K562 (cell line): ENCODE measurements around the gene CMPK1. TPM values are rescaled to one million over a fixed set of nuclear protein-coding genes. Genes with fewer than 3 reads are reported as not detected.

Experiments used
- ELF1 ChIP-seq: fragments of 200-800 bp; sonication (Bioruptor generic); IDR thresholded peaks from 2 replicates; pipeline ENCODE4 v1.6.1; 2016; ENCODE audit warnings: missing genetic modification characterization, missing compliant biosample characterization
- ETV1 ChIP-seq: fragments of 450-650 bp; conservative IDR thresholded peaks from 2 replicates; pipeline ENCODE4 v1.6.1; 2016; ENCODE audit warnings: missing genetic modification characterization, control low read depth, low read depth, missing compliant biosample characterization
- GTF2F1 ChIP-seq: IDR thresholded peaks from 2 replicates; pipeline ENCODE4 v1.6.1; 2011; ENCODE audit warnings: low read depth, low read length, improper control_type of control experiment
- MCM2 ChIP-seq: fragments of 450-650 bp; IDR thresholded peaks from 2 replicates; pipeline ENCODE4 v1.6.1; 2017; ENCODE audit warnings: low read depth, mild to moderate bottlenecking
- MCM3 ChIP-seq: fragments of 450-650 bp; IDR thresholded peaks from 2 replicates; pipeline ENCODE4 v1.6.1; 2016
- RFX5 ChIP-seq: IDR thresholded peaks from 2 replicates; pipeline ENCODE4 v1.6.1; 2011; ENCODE audit warnings: low read depth, mild to moderate bottlenecking, improper control_type of control experiment, low read length
- RFX7 ChIP-seq: fragments of 250-450 bp; sonication (Bioruptor Pico); IDR thresholded peaks from 2 replicates; pipeline ENCODE4 v1.5.1; 2021; ENCODE audit warnings: mild to moderate bottlenecking
- SETDB1 ChIP-seq: IDR thresholded peaks from one replicate; pipeline ENCODE4 v1.6.1; 2012; ENCODE audit warnings: low read length, control low read depth, inconsistent platforms
- SLC30A9 ChIP-seq: fragments of 250-450 bp; sonication (Bioruptor Pico); IDR thresholded peaks from 2 replicates; pipeline ENCODE4 v1.8.0; 2022; ENCODE audit warnings: mild to moderate bottlenecking, moderate library complexity
- SRSF1 ChIP-seq: fragments of 200-400 bp; formaldehyde crosslinking; IDR thresholded peaks from 2 replicates; pipeline ENCODE4 v1.6.1; 2017; ENCODE audit warnings: mild to moderate bottlenecking, low read depth, low read length, moderate library complexity
- XRCC5 ChIP-seq: fragments of 200-400 bp; formaldehyde crosslinking; IDR thresholded peaks from 2 replicates; pipeline ENCODE4 v1.6.1; 2017; ENCODE audit warnings: low read depth, mild to moderate bottlenecking, low read length
- ZNF239 ChIP-seq: fragments of 250-450 bp; sonication (Bioruptor Pico); IDR thresholded peaks from 2 replicates; pipeline ENCODE4 v1.4.0; 2020; ENCODE audit warnings: mild to moderate bottlenecking
- ZNF444 ChIP-seq: fragments of 250-450 bp; sonication (Bioruptor Pico); IDR thresholded peaks from 2 replicates; pipeline ENCODE4 v1.4.0; 2020; ENCODE audit warnings: mild to moderate bottlenecking, moderate library complexity
- polyA plus RNA-seq, 8 experiments: library from polyadenylated mRNA; depleted of rRNA in 4 of 8; stranded (reverse) in 5 of 8; unstranded in 3 of 8; fragments of >200 nt; fragmentation: Nextera tagmentation in 2 of 8; fragmentation: Illumina TruSeq in 1 of 8; extraction: Ambion mirVana in 2 of 8; extraction: Trizol in 1 of 8; gene quantifications; 2 replicates each; pipeline versions ENCODE4 v1.2.1 to v1.2.3, GENCODE V29; 2011 to 2014; ENCODE audit warnings: inconsistent platforms in 1 of 8, missing spikeins in 1 of 8
- total RNA-seq, 7 experiments: library from RNA; depleted of rRNA in 6 of 7; stranded (reverse); fragments of >200 nt in 6 of 7; fragmentation: Illumina TruSeq in 2 of 7; extraction: Trizol in 2 of 7; gene quantifications; 2 replicates each; pipeline versions ENCODE4 v1.2.1 to v1.2.3, GENCODE V29; 2011 to 2021; ENCODE audit warnings: low replicate concordance in 1 of 7
- TF ChIP-seq, protein P1 (sequence below): fragments of 250-450 bp; sonication (Bioruptor Pico); IDR thresholded peaks from 2 replicates; pipeline ENCODE4 v1.9.0; 2021; ENCODE audit warnings: mild to moderate bottlenecking, inconsistent platforms
- TF ChIP-seq, protein P2 (sequence below): sonication (generic); formaldehyde crosslinking; IDR thresholded peaks from 2 replicates; pipeline ENCODE4 v1.8.1; 2022; ENCODE audit warnings: missing genetic modification reagents
- TF ChIP-seq, protein P3 (sequence below): sonication (generic); formaldehyde crosslinking; IDR thresholded peaks from 2 replicates; pipeline ENCODE4 v1.8.0; 2022; ENCODE audit warnings: mild to moderate bottlenecking, missing genetic modification reagents
- TF ChIP-seq, protein P4 (sequence below): sonication (generic); formaldehyde crosslinking; IDR thresholded peaks from 2 replicates; pipeline ENCODE4 v1.8.0; 2023; ENCODE audit warnings: mild to moderate bottlenecking, missing genetic modification reagents
- TF ChIP-seq, protein P5 (sequence below): IDR thresholded peaks from 2 replicates; pipeline ENCODE4 v1.6.1; 2012; ENCODE audit warnings: low read depth, low read length, improper control_type of control experiment, borderline replicate concordance

The CMPK1 gene
- total and polyA plus RNA-seq, 9 of the 15 experiments (the other 6 are each of a cell fraction or from before 2014, with no cell fraction given) = 54.5 to 197 (median 116) TPM

DNA sequence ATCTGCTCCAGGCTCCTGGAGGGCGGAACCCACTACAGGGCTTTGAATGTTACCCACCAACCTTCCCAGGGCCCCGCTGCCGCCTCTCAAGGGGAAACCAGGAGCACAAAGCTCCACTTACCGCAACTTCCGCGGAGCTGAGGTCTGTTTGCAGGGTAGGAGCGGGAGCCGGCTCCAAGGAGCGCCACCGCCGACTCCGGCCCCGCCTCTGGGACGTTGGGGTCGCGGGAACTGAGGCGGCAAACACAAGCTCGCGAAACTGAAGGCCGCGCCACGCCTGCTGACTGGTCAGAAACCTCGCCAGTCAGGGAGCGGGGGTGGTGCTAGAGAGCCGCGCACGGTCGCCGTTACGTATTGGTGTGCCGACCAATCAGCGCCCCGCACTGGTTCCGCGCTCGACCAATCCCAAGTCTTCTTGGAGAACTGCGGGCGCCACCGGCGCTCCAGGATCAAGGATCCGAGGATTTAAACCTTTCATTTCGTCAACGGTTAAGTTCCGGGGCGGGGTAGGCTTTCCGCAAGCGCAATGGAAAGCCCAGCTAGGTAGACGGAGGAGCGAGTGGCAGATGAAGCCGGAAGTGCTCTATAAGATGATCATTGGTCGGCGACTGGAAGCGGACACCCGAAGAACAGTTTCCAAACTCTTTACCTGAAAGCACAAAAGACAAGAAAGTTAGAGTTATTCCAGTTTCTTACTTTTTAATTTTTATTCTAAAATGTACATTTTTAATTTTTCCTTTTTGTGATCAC is 19.5 kb upstream of the CMPK1 start, which contains the start of gene STIL (continued):
- TF ChIP-seq, protein P1, sequence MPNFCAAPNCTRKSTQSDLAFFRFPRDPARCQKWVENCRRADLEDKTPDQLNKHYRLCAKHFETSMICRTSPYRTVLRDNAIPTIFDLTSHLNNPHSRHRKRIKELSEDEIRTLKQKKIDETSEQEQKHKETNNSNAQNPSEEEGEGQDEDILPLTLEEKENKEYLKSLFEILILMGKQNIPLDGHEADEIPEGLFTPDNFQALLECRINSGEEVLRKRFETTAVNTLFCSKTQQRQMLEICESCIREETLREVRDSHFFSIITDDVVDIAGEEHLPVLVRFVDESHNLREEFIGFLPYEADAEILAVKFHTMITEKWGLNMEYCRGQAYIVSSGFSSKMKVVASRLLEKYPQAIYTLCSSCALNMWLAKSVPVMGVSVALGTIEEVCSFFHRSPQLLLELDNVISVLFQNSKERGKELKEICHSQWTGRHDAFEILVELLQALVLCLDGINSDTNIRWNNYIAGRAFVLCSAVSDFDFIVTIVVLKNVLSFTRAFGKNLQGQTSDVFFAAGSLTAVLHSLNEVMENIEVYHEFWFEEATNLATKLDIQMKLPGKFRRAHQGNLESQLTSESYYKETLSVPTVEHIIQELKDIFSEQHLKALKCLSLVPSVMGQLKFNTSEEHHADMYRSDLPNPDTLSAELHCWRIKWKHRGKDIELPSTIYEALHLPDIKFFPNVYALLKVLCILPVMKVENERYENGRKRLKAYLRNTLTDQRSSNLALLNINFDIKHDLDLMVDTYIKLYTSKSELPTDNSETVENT = peak; percentile 92
- TF ChIP-seq GTF2F1 = no peak; the same call in 1 of the 2 replicates
- no peak for TF ChIP-seq SETDB1
- TF ChIP-seq ELF1 = peak; percentile 97
- TF ChIP-seq, protein P2, sequence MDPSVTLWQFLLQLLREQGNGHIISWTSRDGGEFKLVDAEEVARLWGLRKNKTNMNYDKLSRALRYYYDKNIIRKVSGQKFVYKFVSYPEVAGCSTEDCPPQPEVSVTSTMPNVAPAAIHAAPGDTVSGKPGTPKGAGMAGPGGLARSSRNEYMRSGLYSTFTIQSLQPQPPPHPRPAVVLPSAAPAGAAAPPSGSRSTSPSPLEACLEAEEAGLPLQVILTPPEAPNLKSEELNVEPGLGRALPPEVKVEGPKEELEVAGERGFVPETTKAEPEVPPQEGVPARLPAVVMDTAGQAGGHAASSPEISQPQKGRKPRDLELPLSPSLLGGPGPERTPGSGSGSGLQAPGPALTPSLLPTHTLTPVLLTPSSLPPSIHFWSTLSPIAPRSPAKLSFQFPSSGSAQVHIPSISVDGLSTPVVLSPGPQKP (CRISPR knock-in tag) = no peak
- TF ChIP-seq, protein P3, sequence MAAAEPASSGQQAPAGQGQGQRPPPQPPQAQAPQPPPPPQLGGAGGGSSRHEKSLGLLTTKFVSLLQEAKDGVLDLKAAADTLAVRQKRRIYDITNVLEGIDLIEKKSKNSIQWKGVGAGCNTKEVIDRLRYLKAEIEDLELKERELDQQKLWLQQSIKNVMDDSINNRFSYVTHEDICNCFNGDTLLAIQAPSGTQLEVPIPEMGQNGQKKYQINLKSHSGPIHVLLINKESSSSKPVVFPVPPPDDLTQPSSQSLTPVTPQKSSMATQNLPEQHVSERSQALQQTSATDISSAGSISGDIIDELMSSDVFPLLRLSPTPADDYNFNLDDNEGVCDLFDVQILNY (CRISPR knock-in tag) = no peak; the same call in 1 of the 2 replicates
- no peak for TF ChIP-seq ZNF444
- TF ChIP-seq XRCC5 = peak; percentile 17; the same call in 1 of the 2 replicates
- TF ChIP-seq ETV1 = peak; percentile 94
- TF ChIP-seq ZNF239 (CRISPR knock-in tag) = no peak
- TF ChIP-seq RFX5 = peak; percentile 38; the same call in 1 of the 2 replicates
- TF ChIP-seq, protein P4, sequence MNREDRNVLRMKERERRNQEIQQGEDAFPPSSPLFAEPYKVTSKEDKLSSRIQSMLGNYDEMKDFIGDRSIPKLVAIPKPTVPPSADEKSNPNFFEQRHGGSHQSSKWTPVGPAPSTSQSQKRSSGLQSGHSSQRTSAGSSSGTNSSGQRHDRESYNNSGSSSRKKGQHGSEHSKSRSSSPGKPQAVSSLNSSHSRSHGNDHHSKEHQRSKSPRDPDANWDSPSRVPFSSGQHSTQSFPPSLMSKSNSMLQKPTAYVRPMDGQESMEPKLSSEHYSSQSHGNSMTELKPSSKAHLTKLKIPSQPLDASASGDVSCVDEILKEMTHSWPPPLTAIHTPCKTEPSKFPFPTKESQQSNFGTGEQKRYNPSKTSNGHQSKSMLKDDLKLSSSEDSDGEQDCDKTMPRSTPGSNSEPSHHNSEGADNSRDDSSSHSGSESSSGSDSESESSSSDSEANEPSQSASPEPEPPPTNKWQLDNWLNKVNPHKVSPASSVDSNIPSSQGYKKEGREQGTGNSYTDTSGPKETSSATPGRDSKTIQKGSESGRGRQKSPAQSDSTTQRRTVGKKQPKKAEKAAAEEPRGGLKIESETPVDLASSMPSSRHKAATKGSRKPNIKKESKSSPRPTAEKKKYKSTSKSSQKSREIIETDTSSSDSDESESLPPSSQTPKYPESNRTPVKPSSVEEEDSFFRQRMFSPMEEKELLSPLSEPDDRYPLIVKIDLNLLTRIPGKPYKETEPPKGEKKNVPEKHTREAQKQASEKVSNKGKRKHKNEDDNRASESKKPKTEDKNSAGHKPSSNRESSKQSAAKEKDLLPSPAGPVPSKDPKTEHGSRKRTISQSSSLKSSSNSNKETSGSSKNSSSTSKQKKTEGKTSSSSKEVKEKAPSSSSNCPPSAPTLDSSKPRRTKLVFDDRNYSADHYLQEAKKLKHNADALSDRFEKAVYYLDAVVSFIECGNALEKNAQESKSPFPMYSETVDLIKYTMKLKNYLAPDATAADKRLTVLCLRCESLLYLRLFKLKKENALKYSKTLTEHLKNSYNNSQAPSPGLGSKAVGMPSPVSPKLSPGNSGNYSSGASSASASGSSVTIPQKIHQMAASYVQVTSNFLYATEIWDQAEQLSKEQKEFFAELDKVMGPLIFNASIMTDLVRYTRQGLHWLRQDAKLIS = peak; percentile 53; the same call in 1 of the 2 replicates
- TF ChIP-seq, protein P5, sequence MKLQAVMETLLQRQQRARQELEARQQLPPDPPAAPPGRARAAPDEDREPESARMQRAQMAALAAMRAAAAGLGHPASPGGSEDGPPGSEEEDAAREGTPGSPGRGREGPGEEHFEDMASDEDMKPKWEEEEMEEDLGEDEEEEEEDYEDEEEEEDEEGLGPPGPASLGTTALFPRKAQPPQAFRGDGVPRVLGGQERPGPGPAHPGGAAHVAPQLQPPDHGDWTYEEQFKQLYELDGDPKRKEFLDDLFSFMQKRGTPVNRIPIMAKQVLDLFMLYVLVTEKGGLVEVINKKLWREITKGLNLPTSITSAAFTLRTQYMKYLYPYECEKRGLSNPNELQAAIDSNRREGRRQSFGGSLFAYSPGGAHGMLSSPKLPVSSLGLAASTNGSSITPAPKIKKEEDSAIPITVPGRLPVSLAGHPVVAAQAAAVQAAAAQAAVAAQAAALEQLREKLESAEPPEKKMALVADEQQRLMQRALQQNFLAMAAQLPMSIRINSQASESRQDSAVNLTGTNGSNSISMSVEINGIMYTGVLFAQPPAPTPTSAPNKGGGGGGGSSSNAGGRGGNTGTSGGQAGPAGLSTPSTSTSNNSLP = 0 out of 2 replicates have a peak, but pooled peaks have one; percentile 28
- TF ChIP-seq MCM2 = no peak
- TF ChIP-seq SRSF1 = no peak
- no peak for TF ChIP-seq MCM3
- no peak for TF ChIP-seq RFX7 (CRISPR knock-in tag)
- no peak for TF ChIP-seq SLC30A9 (CRISPR knock-in tag)
